GM23248 (cell line): Measurements from ENCODE around the gene XRN1. TPM values are rescaled to one million over a fixed set of nuclear protein-coding genes. Genes with fewer than 3 reads are reported as not detected.

Experiments used
- DNase-seq: peaks from one replicate; pipeline ENCODE4 v3.0.0-alpha.2; 2015
- H2AFZ ChIP-seq: fragments of 200-600 bp; sonication (generic); 2 replicates; pipeline ENCODE4 v1.6.1; 2016; ENCODE audit warnings: antibody characterized with exemption
- H3F3A ChIP-seq: fragments of 200-600 bp; sonication (generic); 2 replicates; pipeline ENCODE4 v1.6.1; 2016; ENCODE audit warnings: mild to moderate bottlenecking, antibody characterized with exemption, mixed run types; ENCODE audit not compliant: insufficient read depth
- H3K27ac ChIP-seq: fragments of 200-600 bp; sonication (generic); 2 replicates; pipeline ENCODE4 v1.5.1; 2016; ENCODE audit warnings: mild to moderate bottlenecking
- H3K27me3 ChIP-seq: fragments of 200-600 bp; sonication (generic); replicated peaks from 2 replicates; pipeline ENCODE4 v1.6.1; 2016; ENCODE audit warnings: mild to moderate bottlenecking; ENCODE audit not compliant: insufficient read depth
- H3K36me3 ChIP-seq: fragments of 200-600 bp; sonication (generic); 2 replicates; pipeline ENCODE4 v1.6.1; 2016; ENCODE audit warnings: low read depth, mild to moderate bottlenecking
- H3K4me1 ChIP-seq: fragments of 200-600 bp; sonication (generic); 2 replicates; pipeline ENCODE4 v1.6.1; 2016; ENCODE audit warnings: mild to moderate bottlenecking; ENCODE audit not compliant: insufficient read depth
- H3K4me2 ChIP-seq: fragments of 200-600 bp; sonication (generic); one replicate; pipeline ENCODE4 v1.6.1; 2016; ENCODE audit warnings: mild to moderate bottlenecking; ENCODE audit not compliant: unreplicated experiment
- H3K4me3 ChIP-seq: fragments of 200-600 bp; sonication (generic); 2 replicates; pipeline ENCODE4 v1.5.1; 2016; ENCODE audit warnings: mild to moderate bottlenecking
- H3K79me2 ChIP-seq: fragments of 200-600 bp; sonication (generic); 2 replicates; pipeline ENCODE4 v1.6.1; 2016; ENCODE audit warnings: mild to moderate bottlenecking; ENCODE audit not compliant: insufficient read depth
- H3K9ac ChIP-seq: fragments of 200-600 bp; sonication (generic); 2 replicates; pipeline ENCODE4 v1.6.1; 2016; ENCODE audit warnings: mild to moderate bottlenecking
- H3K9me2 ChIP-seq: fragments of 200-600 bp; sonication (generic); 2 replicates; pipeline ENCODE4 v1.6.1; 2016; ENCODE audit warnings: mixed run types, mild to moderate bottlenecking, moderate library complexity; ENCODE audit not compliant: insufficient read depth
- H3K9me3 ChIP-seq: fragments of 200-600 bp; sonication (generic); one replicate; pipeline ENCODE4 v1.6.1; 2017; ENCODE audit warnings: low read depth
- H4K20me1 ChIP-seq: fragments of 200-600 bp; sonication (generic); 2 replicates; pipeline ENCODE4 v1.6.0; 2016; ENCODE audit not compliant: insufficient read depth
- EZH2 ChIP-seq: fragments of 200-600 bp; sonication (generic); IDR thresholded peaks from 2 replicates; pipeline ENCODE4 v1.6.1; 2018; ENCODE audit warnings: antibody characterized with exemption, mild to moderate bottlenecking; ENCODE audit not compliant: insufficient read depth, poor library complexity, severe bottlenecking
- EZH2phosphoT487 ChIP-seq: fragments of 200-600 bp; sonication (generic); IDR thresholded peaks from 2 replicates; pipeline ENCODE4 v1.6.1; 2018; ENCODE audit warnings: antibody characterized with exemption, moderate library complexity, mild to moderate bottlenecking, low read depth; ENCODE audit not compliant: insufficient read depth
- WGBS, 2 experiments: methylation state at CpG; one replicate each; pipeline ENCODE4 v1.1.6; 2015 to 2017; ENCODE audit warnings: low lambda C conversion rate in 2 of 2, low coverage in 1 of 2; ENCODE audit errors: missing lambda C conversion rate in 2 of 2; 5-methylcytosine and 5-hydroxymethylcytosine counted together
- in situ Hi-C: fragments of 300-500 bp; cut with MboI; formaldehyde crosslinking; loops from 2 replicates; pipeline ENCODE4 v1.15.0; 2020
- polyA plus RNA-seq: library from polyadenylated mRNA; unstranded; fragments of >200 nt; fragmentation: Nextera tagmentation; extraction: Ambion mirVana; gene quantifications from 2 replicates; pipeline ENCODE4 v1.2.1, GENCODE V29; 2016
- total RNA-seq: library from RNA; depleted of rRNA; stranded (reverse); fragments of >200 nt; shearing (Covaris generic); gene quantifications from 2 replicates; pipeline ENCODE4 v1.2.3, GENCODE V29; 2014

The XRN1 gene
- total and polyA plus RNA-seq, 2 experiments from 2014 or later: 17.5 to 35.0 TPM

- Histone ChIP-seq H3K4me1 (peaks cover 12% of the 10 kb centered on the region), H3K9me2 (no peaks in the 10 kb centered on the region), H3K9me3 (no peaks in the 10 kb centered on the region), H3K27me3 (no peaks in the 10 kb centered on the region), H3K4me2 (no peak overlapping the region), H3K4me3 (no peak overlapping the region), H2AFZ (no peak overlapping the region), H4K20me1 (no peaks in the 10 kb centered on the region), H3K79me2 (no peaks in the 10 kb centered on the region), H3K27ac (no peak overlapping the region), H3K9ac (no peak overlapping the region), H3F3A (0 out of 2 replicates have a peak, but pooled peaks cover 7% of the 10 kb centered on the region), H3K36me3 (no peaks in the 10 kb centered on the region)
- DNase-seq: no peak
- 84 to 85% methylated on average over 4 of the region's 4 CpGs for WGBS, 2 experiments
- TF ChIP-seq EZH2: no peak
- TF ChIP-seq EZH2phosphoT487: no peak
- in situ Hi-C loops: no loop called here
Observed at GRCh38 chr3:142268426-142268825, 179.4 kb downstream of the XRN1 start.

GRCh38 chr3:142267269-142267668, 180.6 kb downstream of the XRN1 start:
- no peak overlapping the region for H3K4me3 ChIP-seq
- H3K9me3 ChIP-seq: no peaks in the 10 kb centered on the region
- no peak overlapping the region for H3K4me2 ChIP-seq
- no peaks in the 10 kb centered on the region for H3K9me2 ChIP-seq
- in situ Hi-C loops: no loop called here
- H3K4me1 ChIP-seq: peaks cover 5% of the 10 kb centered on the region; the same call in 1 of the 2 replicates
- WGBS, 2 experiments: 81 to 86% methylated on average over 2 of the region's 2 CpGs
- TF ChIP-seq EZH2phosphoT487: no peak
- no peak for TF ChIP-seq EZH2
- H3K79me2 ChIP-seq: no peaks in the 10 kb centered on the region
- H3K27me3 ChIP-seq: no peaks in the 10 kb centered on the region
- no peaks in the 10 kb centered on the region for H3K36me3 ChIP-seq
- no peak for DNase-seq
- H3F3A ChIP-seq: no peaks in the 10 kb centered on the region
- no peak overlapping the region for H3K9ac ChIP-seq
- H4K20me1 ChIP-seq: no peaks in the 10 kb centered on the region
- H3K27ac ChIP-seq: no peak overlapping the region
- H2AFZ ChIP-seq: no peak overlapping the region

GRCh38 chr3:142263112-142263511, 184.7 kb downstream of the XRN1 start:
- Histone ChIP-seq H2AFZ (no peak overlapping the region), H3K9me3 (no peaks in the 10 kb centered on the region), H3K27me3 (no peaks in the 10 kb centered on the region), H3K4me2 (no peak overlapping the region), H3K79me2 (no peaks in the 10 kb centered on the region), H4K20me1 (no peaks in the 10 kb centered on the region), H3K4me3 (no peak overlapping the region), H3K4me1 (no peaks in the 10 kb centered on the region), H3K9me2 (no peaks in the 10 kb centered on the region), H3K27ac (no peak overlapping the region), H3K36me3 (no peaks in the 10 kb centered on the region), H3F3A (no peaks in the 10 kb centered on the region), H3K9ac (no peak overlapping the region)
- in situ Hi-C loops: no loop called here
- 67 to 74% methylated on average over 2 of the region's 2 CpGs for WGBS, 2 experiments
- TF ChIP-seq EZH2phosphoT487: no peak
- TF ChIP-seq EZH2: no peak
- peak; percentile 2 for DNase-seq

- Histone ChIP-seq H3K9me2 (no peaks in the 10 kb centered on the region), H3K27me3 (no peaks in the 10 kb centered on the region), H3F3A (no peaks in the 10 kb centered on the region), H3K9me3 (no peaks in the 10 kb centered on the region), H3K4me2 (no peak overlapping the region), H3K4me1 (no peaks in the 10 kb centered on the region), H3K79me2 (no peaks in the 10 kb centered on the region), H3K27ac (no peak overlapping the region), H2AFZ (peak overlapping the region; percentile 49), H3K4me3 (no peak overlapping the region), H4K20me1 (no peaks in the 10 kb centered on the region), H3K36me3 (no peaks in the 10 kb centered on the region), H3K9ac (no peak overlapping the region)
- in situ Hi-C loops: no loop called here
- TF ChIP-seq EZH2phosphoT487: no peak
- TF ChIP-seq EZH2: no peak
- no peak for DNase-seq
- WGBS, 2 experiments: 38 to 47% methylated on average over 3 of the region's 3 CpGs
Observed at GRCh38 chr3:142259359-142259758, 188.5 kb downstream of the XRN1 start.
